H1 (cell line): Measurements from ENCODE around the gene CAD. TPM values are rescaled to one million over a fixed set of nuclear protein-coding genes. Genes with fewer than 3 reads are reported as not detected.
A peak's percentile ranks its signal among the peaks of the same experiment; 100 is the strongest.

Source experiments
- CTCF ChIA-PET: fragments of 300-600 bp; sonication (Branson Sonifier 250); formaldehyde crosslinking; loops from one replicate; lab custom pipeline; 2021; ENCODE audit not compliant: partially characterized antibody; lab: Charles Lee
- POLR2A ChIA-PET: fragments of 300-600 bp; sonication (Branson Sonifier 250); formaldehyde crosslinking; loops from one replicate; lab custom pipeline; 2021; ENCODE audit warnings: inconsistent platforms; ENCODE audit not compliant: partially characterized antibody; lab: Charles Lee
- DNase-seq, 2 experiments: peaks; one replicate each; pipeline versions ENCODE4 v3.0.0 to v3.0.0-alpha.2; 2010 to 2022; ENCODE audit warnings: low spot score in 2 of 2, low read depth in 1 of 2, mixed read lengths in 1 of 2
- FAIRE-seq: peaks from 2 replicates; lab custom pipeline; 2011; peaks lifted over from hg19 to GRCh38; lab: Jason Lieb, UNC
- H2AFZ ChIP-seq: 2 replicates; pipeline ENCODE4 v1.8.1; 2012; ENCODE audit warnings: low read length, inconsistent platforms
- H2AK5ac ChIP-seq: 2 replicates; pipeline ENCODE4 v1.6.1; 2013; ENCODE audit warnings: low read depth, low read length
- H2BK120ac ChIP-seq: replicated peaks from 2 replicates; pipeline ENCODE3; 2013; ENCODE audit warnings: low read depth, low read length, inconsistent platforms
- H2BK12ac ChIP-seq: 2 replicates; pipeline ENCODE4 v1.6.1; 2013; ENCODE audit warnings: low read depth, low read length
- H2BK15ac ChIP-seq: 2 replicates; pipeline ENCODE4 v1.6.1; 2013; ENCODE audit warnings: low read length
- H2BK20ac ChIP-seq: 2 replicates; pipeline ENCODE4 v1.6.1; 2013; ENCODE audit warnings: low read length
- H2BK5ac ChIP-seq: 2 replicates; pipeline ENCODE4 v1.6.1; 2013; ENCODE audit warnings: low read depth, low read length
- H3K14ac ChIP-seq: 2 replicates; pipeline ENCODE4 v1.6.1; 2013; ENCODE audit warnings: inconsistent platforms; ENCODE audit not compliant: insufficient read length
- H3K18ac ChIP-seq: 2 replicates; pipeline ENCODE4 v1.6.1; 2013; ENCODE audit warnings: low read length; ENCODE audit errors: extremely low read depth
- H3K23ac ChIP-seq: 2 replicates; pipeline ENCODE4 v1.6.1; 2013; ENCODE audit warnings: inconsistent platforms; ENCODE audit not compliant: insufficient read length
- H3K23me2 ChIP-seq: 2 replicates; pipeline ENCODE4 v1.6.1; 2013; ENCODE audit warnings: low read depth, low read length
- H3K27ac ChIP-seq: 2 replicates; pipeline ENCODE4 v1.6.1; 2011; ENCODE audit warnings: low read depth, low read length, inconsistent platforms
- H3K27me3 ChIP-seq, 4 experiments: replicated peaks in 1 of 4; 1 replicate in 1 of 4; 2 replicates in 3 of 4; pipeline versions ENCODE4 v1.6.1 to v1.8.1; 2011 to 2013; ENCODE audit warnings: low read length in 3 of 4, mild to moderate bottlenecking in 3 of 4, inconsistent platforms in 2 of 4, mixed read lengths in 2 of 4, moderate library complexity in 1 of 4; ENCODE audit not compliant: control insufficient read depth in 3 of 4, insufficient read depth in 3 of 4; ENCODE audit errors: extremely low read depth in 1 of 4
- H3K36me3 ChIP-seq, 4 experiments: 2 replicates each; pipeline versions ENCODE4 v1.6.1 to v1.8.1; 2011 to 2013; ENCODE audit warnings: mild to moderate bottlenecking in 4 of 4, low read length in 3 of 4, moderate library complexity in 2 of 4, control low read depth in 1 of 4, inconsistent platforms in 1 of 4; ENCODE audit not compliant: insufficient read depth in 4 of 4, control insufficient read depth in 2 of 4
- H3K4ac ChIP-seq: replicated peaks from 2 replicates; pipeline ENCODE3; 2013; ENCODE audit warnings: low read length, low read depth, mixed read lengths, inconsistent platforms; ENCODE audit not compliant: insufficient read length
- H3K4me1 ChIP-seq, 4 experiments: replicated peaks in 1 of 4; 1 replicate in 1 of 4; 2 replicates in 3 of 4; pipeline versions ENCODE4 v1.6.1 to v1.8.1; 2011 to 2013; ENCODE audit warnings: low read length in 3 of 4, inconsistent platforms in 2 of 4, mixed read lengths in 1 of 4; ENCODE audit not compliant: insufficient read depth in 4 of 4, control insufficient read depth in 3 of 4
- H3K4me2 ChIP-seq, 2 experiments: 2 replicates each; pipeline versions ENCODE4 v1.6.1 to v1.8.1; 2011 to 2013; ENCODE audit warnings: low read depth in 2 of 2, low read length in 2 of 2, control low read depth in 1 of 2, inconsistent platforms in 1 of 2, mild to moderate bottlenecking in 1 of 2; ENCODE audit not compliant: insufficient read depth in 1 of 2
- H3K4me3 ChIP-seq, 4 experiments: fragments of 200-600, 300-600 bp in 1 of 4; sonication (generic), shearing (Covaris generic), sonication (Bioruptor Twin) in 1 of 4; 2 replicates each; pipeline versions ENCODE4 v1.5.1 to v1.8.1; 2011 to 2016; ENCODE audit warnings: low read length in 4 of 4, low read depth in 3 of 4, control low read depth in 2 of 4, inconsistent platforms in 2 of 4, mild to moderate bottlenecking in 2 of 4, mixed read lengths in 1 of 4, moderate library complexity in 1 of 4; ENCODE audit not compliant: insufficient read depth in 2 of 4; ENCODE audit errors: extremely low read depth in 1 of 4
- H3K56ac ChIP-seq: replicated peaks from 2 replicates; pipeline ENCODE3; 2013; ENCODE audit warnings: low read depth, mild to moderate bottlenecking, mixed read lengths, low read length, inconsistent platforms; ENCODE audit not compliant: insufficient read length
- H3K79me1 ChIP-seq: 2 replicates; pipeline ENCODE4 v1.6.1; 2013; ENCODE audit warnings: low read depth, low read length, control low read depth
- H3K79me2 ChIP-seq, 2 experiments: 2 replicates each; pipeline versions ENCODE4 v1.6.1 to v1.8.1; 2012 to 2013; ENCODE audit warnings: low read length in 2 of 2, mild to moderate bottlenecking in 2 of 2, inconsistent platforms in 1 of 2; ENCODE audit not compliant: insufficient read depth in 2 of 2, control insufficient read depth in 1 of 2
- H3K9ac ChIP-seq, 4 experiments: replicated peaks in 1 of 4; 1 replicate in 1 of 4; 2 replicates in 3 of 4; pipeline versions ENCODE4 v1.6.1 to v1.8.1; 2011 to 2013; ENCODE audit warnings: low read depth in 3 of 4, low read length in 3 of 4, control low read depth in 2 of 4, mild to moderate bottlenecking in 2 of 4, moderate library complexity in 2 of 4, inconsistent platforms in 1 of 4; ENCODE audit errors: extremely low read depth in 1 of 4
- H3K9me3 ChIP-seq, 2 experiments: 2 replicates each; pipeline versions ENCODE4 v1.6.1 to v1.8.1; 2012 to 2013; ENCODE audit warnings: mild to moderate bottlenecking in 2 of 2, moderate library complexity in 2 of 2, control low read depth in 1 of 2, inconsistent platforms in 1 of 2, low read depth in 1 of 2, low read length in 1 of 2, mixed read lengths in 1 of 2; ENCODE audit not compliant: insufficient read depth in 2 of 2
- H4K20me1 ChIP-seq, 2 experiments: replicated peaks in 1 of 2; 2 replicates each; pipeline versions ENCODE3 to v1.8.1; 2011 to 2013; ENCODE audit warnings: inconsistent platforms in 2 of 2, low read length in 2 of 2, mild to moderate bottlenecking in 1 of 2; ENCODE audit not compliant: insufficient read depth in 2 of 2, control insufficient read depth in 1 of 2
- H4K5ac ChIP-seq: 2 replicates; pipeline ENCODE4 v1.6.1; 2013; ENCODE audit warnings: low read length, low read depth, mixed read lengths, inconsistent platforms; ENCODE audit not compliant: insufficient read length
- H4K8ac ChIP-seq: 2 replicates; pipeline ENCODE4 v1.8.0; 2013; ENCODE audit warnings: mild to moderate bottlenecking, moderate library complexity, low read length, inconsistent platforms; ENCODE audit not compliant: insufficient read depth; ENCODE audit errors: extremely low read depth
- H4K91ac ChIP-seq: replicated peaks from 2 replicates; pipeline ENCODE3; 2013; ENCODE audit warnings: low read length, mixed read lengths, inconsistent platforms; ENCODE audit not compliant: insufficient read length
- BACH1 ChIP-seq: IDR thresholded peaks from 2 replicates; pipeline ENCODE4 v1.6.1; 2012; ENCODE audit warnings: low read length, improper control_type of control experiment
- CBX8 ChIP-seq: fragments of 300-800, 300-1000 bp; sonication (generic); IDR thresholded peaks from 2 replicates; pipeline ENCODE4 v1.7.1; 2016; ENCODE audit warnings: low read depth, low read length, borderline replicate concordance
- CEBPB ChIP-seq: IDR thresholded peaks from 2 replicates; pipeline ENCODE4 v1.6.1; 2012; ENCODE audit warnings: low read depth, low read length
- CREB1 ChIP-seq: IDR thresholded peaks from 2 replicates; pipeline ENCODE4 v1.6.1; 2012; ENCODE audit warnings: inconsistent platforms
- JUND ChIP-seq: IDR thresholded peaks from 2 replicates; pipeline ENCODE4 v1.6.1; 2011; ENCODE audit warnings: mild to moderate bottlenecking, improper control_type of control experiment, low read length
- PHF8 ChIP-seq: fragments of 200-600 bp; sonication (generic); conservative IDR thresholded peaks from 2 replicates; pipeline ENCODE4 v1.7.1; 2012; ENCODE audit warnings: low read depth, mild to moderate bottlenecking, inconsistent platforms, low read length, moderate library complexity
- POLR2AphosphoS5 ChIP-seq: IDR thresholded peaks from 2 replicates; pipeline ENCODE4 v1.6.1; 2011; ENCODE audit warnings: low read depth, low read length
- RBBP5 ChIP-seq: IDR thresholded peaks from 2 replicates; pipeline ENCODE4 v1.7.1; 2012; ENCODE audit warnings: low read depth, mild to moderate bottlenecking, inconsistent platforms, low read length, moderate library complexity, borderline replicate concordance
- SAP30 ChIP-seq: fragments of 300-600 bp; sonication (generic); IDR thresholded peaks from 2 replicates; pipeline ENCODE4 v1.7.1; 2012; ENCODE audit warnings: low read length, moderate library complexity, mild to moderate bottlenecking, inconsistent platforms; ENCODE audit not compliant: insufficient read depth, insufficient replicate concordance
- SIN3A ChIP-seq, 2 experiments: IDR thresholded peaks in 1 of 2; conservative IDR thresholded peaks in 1 of 2; 2 replicates each; pipeline ENCODE4 v1.6.1; 2011 to 2012; ENCODE audit warnings: low read length in 2 of 2, improper control_type of control experiment in 1 of 2, low read depth in 1 of 2, mild to moderate bottlenecking in 1 of 2
- SIX5 ChIP-seq: IDR thresholded peaks from 2 replicates; pipeline ENCODE4 v1.6.1; 2011; ENCODE audit warnings: mild to moderate bottlenecking, low read depth, low read length
- polyA plus RNA-seq, 7 experiments: library from polyadenylated mRNA; depleted of rRNA in 3 of 7; stranded (reverse) in 5 of 7; unstranded in 2 of 7; fragments of >200 nt in 5 of 7; fragments of 200-250 nt in 2 of 7; gene quantifications; 1 replicate in 5 of 7; 2 replicates in 1 of 7; 4 replicates in 1 of 7; pipeline versions ENCODE4 v1.2.1 to v1.2.3, GENCODE V29; 2011 to 2013; ENCODE audit warnings: missing spikeins in 2 of 7, mixed read lengths in 2 of 7
- total RNA-seq: library from RNA; stranded (reverse); fragmentation: NEBNext Ultra II Directional; extraction: Animal tissue kit (Norgen Biotek cat#: 25700); gene quantifications from 2 replicates; pipeline ENCODE4 v1.2.1, GENCODE V29; 2021
- TF ChIP-seq, protein P1 (sequence below): IDR thresholded peaks from 2 replicates; pipeline ENCODE4 v1.6.1; 2012; ENCODE audit warnings: inconsistent platforms

The CAD gene
- total and polyA plus RNA-seq, 2 of the 8 experiments (the other 6 are each of a cell fraction or from before 2014, with no cell fraction given) = 130 to 146 TPM

DNA sequence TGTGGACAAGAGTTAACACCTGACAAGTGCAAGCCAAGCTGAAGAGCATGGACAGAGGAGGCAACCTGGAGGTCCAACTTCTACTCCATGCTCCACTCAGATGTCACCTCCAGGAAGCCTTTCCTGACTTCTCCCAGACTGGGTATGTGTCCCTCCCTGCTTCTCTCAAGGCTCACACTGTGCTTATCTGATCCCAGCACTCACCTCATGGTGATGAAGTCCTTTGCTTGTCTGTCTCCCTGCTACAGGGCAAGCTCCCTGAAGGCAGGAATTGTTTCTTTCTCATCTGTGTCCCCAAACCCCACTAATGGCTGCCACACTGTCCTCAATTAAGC is 48.3 kb downstream of the CAD start:
- Histone ChIP-seq H2AK5ac (peak overlapping the region; percentile 2; the same call in 1 of the 2 replicates), H3K27me3 (peaks cover 39 to 66% (median 58%) of the 10 kb centered on the region in 4 experiments), H2BK12ac (peak overlapping the region; percentile 82; the same call in 1 of the 2 replicates), H4K91ac (peak overlapping the region; percentile 34), H3K23ac (no peak overlapping the region), H3K79me1 (no peaks in the 10 kb centered on the region), H3K4me2 (peak overlapping the region in 1 of 2 experiments; percentile 99; a peak in 3 of 4 replicates), H2BK5ac (no peak overlapping the region), H4K5ac (no peak overlapping the region), H3K79me2 (peaks cover 0 to 2% of the 10 kb centered on the region in 2 experiments; a peak in 1 of 4 replicates), H2BK15ac (peak overlapping the region; percentile 53), H3K9ac (no peak overlapping the region), H3K4me3 (peak overlapping the region in 1 of 4 experiments; percentile 85; a peak in 2 of 8 replicates), H3K27ac (no peak overlapping the region), H2BK20ac (peak overlapping the region; percentile 16; the same call in 1 of the 2 replicates), H4K8ac (no peak overlapping the region), H2BK120ac (no peak overlapping the region), H3K56ac (no peak overlapping the region), H3K14ac (no peak overlapping the region), H3K36me3 (no peaks in the 10 kb centered on the region), H3K18ac (peak overlapping the region; percentile 3; the same call in 1 of the 2 replicates), H2AFZ (0 out of 2 replicates have a peak overlapping the region, but pooled peaks have one; percentile 52), H4K20me1 (peaks cover 0 to 4% of the 10 kb centered on the region in 2 experiments), H3K4ac (no peak overlapping the region), H3K9me3 (no peaks in the 10 kb centered on the region), H3K23me2 (peaks cover 19% of the 10 kb centered on the region; the same call in 1 of the 2 replicates), H3K4me1 (peaks cover 3 to 19% (median 14%) of the 10 kb centered on the region in 4 experiments)
- FAIRE-seq (no peak), DNase-seq (no peak)
- no peak for TF ChIP-seq SIN3A (conservative IDR thresholded peaks at IDR 0.05 in 1 of 2, IDR thresholded peaks at IDR 0.05 in 1 of 2; ENCODE audit: low read depth in 1 of 2, low read length in 2 of 2)
- TF ChIP-seq BACH1 = no peak
- no peak for TF ChIP-seq CREB1
- no peak for TF ChIP-seq POLR2AphosphoS5
- no peak for TF ChIP-seq SIX5
- TF ChIP-seq PHF8 = no peak
- TF ChIP-seq JUND = no peak
- no peak for TF ChIP-seq SAP30
- TF ChIP-seq, protein P1, sequence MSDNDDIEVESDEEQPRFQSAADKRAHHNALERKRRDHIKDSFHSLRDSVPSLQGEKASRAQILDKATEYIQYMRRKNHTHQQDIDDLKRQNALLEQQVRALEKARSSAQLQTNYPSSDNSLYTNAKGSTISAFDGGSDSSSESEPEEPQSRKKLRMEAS = no peak
- no peak for TF ChIP-seq CBX8
- no peak for TF ChIP-seq RBBP5
- no peak for TF ChIP-seq CEBPB
- ChIA-PET CTCF (interaction anchor here (0.7 to 14.1 kb wide), 22 partner anchors 8 to 239 kb away, joined by 3 to 288 read pairs (median 6); partner anchors contain the start of genes ABHD1, DNAJC5G, EIF2B4 and SNX17), POLR2A (interaction anchor here (0.9 to 8.2 kb wide), 9 partner anchors 9 to 90 kb away, joined by 3 to 71 read pairs (median 5); partner anchors contain the start of genes ATRAID, CAD, DNAJC5G and SLC5A6)
